GM10266 (cell line): Measurements from ENCODE around the gene HCRTR2.
"Not testable (repeated sequence)": the region's sequence is repeated elsewhere in the genome, so short reads cannot be mapped to it uniquely, and the experiment has no call there.

ENCODE experiments used
- DNase-seq: peaks from one replicate; pipeline ENCODE4 v3.0.0; 2012; ENCODE audit errors: extremely low spot score
- TF ChIP-seq, protein P1 (sequence below): IDR thresholded peaks from 2 replicates; pipeline ENCODE4 v1.5.1; 2012; ENCODE audit warnings: mild to moderate bottlenecking, low read depth; ENCODE audit not compliant: control insufficient read depth, insufficient read depth; ENCODE audit errors: missing control alignments

HCRTR2 gene

GRCh38 chr6:55142610-55143009, 31.7 kb upstream of the HCRTR2 start:
- TF ChIP-seq, protein P1, sequence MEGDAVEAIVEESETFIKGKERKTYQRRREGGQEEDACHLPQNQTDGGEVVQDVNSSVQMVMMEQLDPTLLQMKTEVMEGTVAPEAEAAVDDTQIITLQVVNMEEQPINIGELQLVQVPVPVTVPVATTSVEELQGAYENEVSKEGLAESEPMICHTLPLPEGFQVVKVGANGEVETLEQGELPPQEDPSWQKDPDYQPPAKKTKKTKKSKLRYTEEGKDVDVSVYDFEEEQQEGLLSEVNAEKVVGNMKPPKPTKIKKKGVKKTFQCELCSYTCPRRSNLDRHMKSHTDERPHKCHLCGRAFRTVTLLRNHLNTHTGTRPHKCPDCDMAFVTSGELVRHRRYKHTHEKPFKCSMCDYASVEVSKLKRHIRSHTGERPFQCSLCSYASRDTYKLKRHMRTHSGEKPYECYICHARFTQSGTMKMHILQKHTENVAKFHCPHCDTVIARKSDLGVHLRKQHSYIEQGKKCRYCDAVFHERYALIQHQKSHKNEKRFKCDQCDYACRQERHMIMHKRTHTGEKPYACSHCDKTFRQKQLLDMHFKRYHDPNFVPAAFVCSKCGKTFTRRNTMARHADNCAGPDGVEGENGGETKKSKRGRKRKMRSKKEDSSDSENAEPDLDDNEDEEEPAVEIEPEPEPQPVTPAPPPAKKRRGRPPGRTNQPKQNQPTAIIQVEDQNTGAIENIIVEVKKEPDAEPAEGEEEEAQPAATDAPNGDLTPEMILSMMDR: no peak
- DNase-seq: no peak

DNA sequence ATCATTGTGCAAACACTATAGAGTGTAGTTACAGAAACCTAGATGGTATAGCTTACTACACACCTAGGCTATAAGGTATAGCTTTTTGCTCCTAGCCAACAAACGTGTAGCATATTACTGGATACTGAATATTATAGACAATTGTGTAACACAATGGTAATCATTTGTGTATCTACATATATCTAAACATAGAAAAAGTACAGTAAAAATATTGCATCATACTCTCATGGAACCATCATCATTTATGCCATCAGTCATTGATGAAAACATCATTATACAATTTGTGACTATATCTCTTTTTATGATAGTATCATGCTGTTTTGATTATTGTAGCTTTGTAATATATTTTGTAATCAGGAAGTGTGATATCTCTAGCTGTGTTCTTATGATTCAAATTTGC, 21.0 kb upstream of the HCRTR2 start:
- TF ChIP-seq, protein P1: no peak
- DNase-seq: no peak

DNA sequence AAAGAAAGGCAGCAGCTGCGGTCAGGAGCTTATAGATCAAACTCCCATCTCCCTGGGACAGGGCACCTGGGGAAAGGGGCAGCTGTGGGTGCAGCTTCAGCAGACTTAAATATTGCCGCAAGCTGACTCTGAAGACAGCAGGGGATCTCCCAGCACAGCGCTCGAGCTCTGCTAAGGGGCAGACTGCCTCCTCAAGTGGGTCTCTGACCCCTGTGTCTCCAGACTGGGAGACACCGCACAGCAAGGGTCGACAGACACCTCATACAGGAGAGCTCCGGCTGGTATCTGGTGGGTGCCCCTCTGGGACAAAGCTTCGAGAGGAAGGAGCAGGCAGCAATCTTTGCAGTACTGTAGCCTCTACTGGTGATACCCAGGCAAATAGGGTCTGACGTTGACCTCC, 15.5 kb upstream of the HCRTR2 start:
- DNase-seq: not testable (repeated sequence)

DNA sequence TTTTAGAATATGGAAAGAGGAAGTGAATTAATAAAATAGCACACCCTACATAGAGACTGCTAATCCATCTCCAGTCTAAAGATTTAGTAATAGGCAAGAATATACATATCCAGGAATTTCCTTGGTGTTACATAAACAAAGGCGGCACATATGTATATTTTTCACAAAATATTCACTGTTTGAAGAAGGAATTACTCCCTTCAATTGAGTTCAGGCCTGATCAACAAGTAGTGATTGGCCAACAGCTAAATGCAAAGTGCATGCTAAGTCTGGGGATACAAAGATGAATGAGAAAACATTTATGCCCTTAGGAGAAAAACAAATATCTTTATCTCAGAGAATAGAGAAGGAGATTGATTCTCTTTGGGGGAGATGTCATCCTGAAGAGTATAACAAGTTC, 6.5 kb upstream of the HCRTR2 start:
- DNase-seq: no peak
- TF ChIP-seq, protein P1: no peak

- TF ChIP-seq, protein P1: no peak
- no peak for DNase-seq
These were observed 1.0 kb downstream of the HCRTR2 start for GRCh38 chr6:55175078-55176049.

DNA sequence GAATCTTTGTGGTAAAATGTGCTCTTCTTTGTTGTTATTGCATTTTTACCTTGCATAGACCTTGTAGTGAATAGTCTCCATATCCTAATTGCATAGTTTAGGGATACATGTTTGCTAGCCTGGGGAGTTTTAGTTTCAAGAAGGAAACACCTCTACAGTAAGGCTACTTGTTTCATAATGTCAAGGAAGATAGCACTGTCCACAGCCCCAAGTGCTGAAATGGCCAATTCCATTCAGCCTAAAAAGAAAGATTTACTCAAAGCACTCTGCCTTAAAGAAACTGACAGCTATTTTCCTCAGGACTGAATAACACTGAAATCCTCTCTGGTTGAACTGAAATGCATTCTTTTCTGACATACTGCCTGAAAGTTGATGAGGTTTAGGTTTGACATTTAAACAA, 2.6 kb downstream of the HCRTR2 start:
- no peak for DNase-seq
- TF ChIP-seq, protein P1: no peak

GRCh38 chr6:55180258-55180657, 5.9 kb downstream of the HCRTR2 start:
- no peak for DNase-seq
- TF ChIP-seq, protein P1: no peak
